Cerebellar cortex (tissue), 1 donor: ENCODE measurements around the gene FBXO15.
A peak's percentile ranks its signal among the peaks of the same experiment; 100 is the strongest.

Experiments
- DNase-seq: peaks from one replicate; pipeline ENCODE4 v3.0.0-alpha.2; 2015; ENCODE audit warnings: low spot score

Gene FBXO15

DNA sequence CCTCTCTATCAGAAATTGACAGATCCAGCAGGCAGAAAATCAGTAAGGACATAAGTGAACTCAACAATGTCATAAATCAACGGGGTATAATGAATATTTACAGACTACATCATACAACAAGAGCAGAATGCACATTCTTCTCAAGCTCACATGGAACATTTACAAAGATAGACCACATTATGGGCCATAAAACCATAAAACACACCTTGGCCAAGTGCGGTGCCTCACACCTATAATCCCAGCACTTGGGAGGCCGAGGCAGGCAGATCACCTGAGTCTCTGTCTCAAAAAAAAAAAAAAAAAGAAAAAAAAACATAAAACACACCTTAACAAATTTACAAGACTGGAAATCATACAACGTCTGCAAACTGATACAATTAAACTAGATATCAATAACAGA is 36.7 kb downstream of the FBXO15 start:
- no peak for DNase-seq

DNA sequence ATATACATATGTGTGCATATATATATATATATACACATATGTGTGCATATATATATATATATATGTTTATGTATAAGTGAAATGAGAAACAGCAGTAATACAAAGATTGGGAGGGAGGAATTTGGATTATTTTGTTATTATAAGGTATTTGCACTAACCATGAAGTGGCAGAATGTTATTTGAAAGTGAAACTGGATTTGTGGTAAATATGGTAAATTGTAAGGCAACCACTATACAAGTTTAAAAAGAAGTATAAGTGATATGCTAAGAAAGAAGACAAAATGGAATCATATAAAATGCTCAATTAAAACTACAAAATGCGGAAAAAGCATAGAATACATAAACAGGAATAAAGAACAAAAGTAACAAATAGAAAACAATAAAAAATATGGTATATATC is 37.5 kb downstream of the FBXO15 start:
- DNase-seq: no peak

DNA sequence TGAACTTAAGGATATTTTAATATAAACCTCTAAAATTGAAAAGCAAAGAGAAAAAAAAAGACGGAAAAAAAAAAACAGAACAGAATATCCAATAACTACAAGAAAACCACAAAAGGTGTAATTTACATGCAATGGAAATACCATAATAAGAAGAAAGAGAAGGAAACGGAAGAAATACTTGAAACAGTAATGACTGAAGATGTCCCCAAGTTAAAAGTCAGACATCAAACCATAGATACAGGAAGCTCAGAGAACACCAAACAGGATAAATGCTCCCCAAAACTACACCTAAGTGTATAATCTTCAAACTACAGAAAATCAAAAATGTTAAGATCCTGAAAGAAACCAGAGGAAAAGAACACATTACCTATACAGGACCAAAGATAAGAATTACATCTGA is 39.2 kb downstream of the FBXO15 start:
- no peak for DNase-seq

DNA sequence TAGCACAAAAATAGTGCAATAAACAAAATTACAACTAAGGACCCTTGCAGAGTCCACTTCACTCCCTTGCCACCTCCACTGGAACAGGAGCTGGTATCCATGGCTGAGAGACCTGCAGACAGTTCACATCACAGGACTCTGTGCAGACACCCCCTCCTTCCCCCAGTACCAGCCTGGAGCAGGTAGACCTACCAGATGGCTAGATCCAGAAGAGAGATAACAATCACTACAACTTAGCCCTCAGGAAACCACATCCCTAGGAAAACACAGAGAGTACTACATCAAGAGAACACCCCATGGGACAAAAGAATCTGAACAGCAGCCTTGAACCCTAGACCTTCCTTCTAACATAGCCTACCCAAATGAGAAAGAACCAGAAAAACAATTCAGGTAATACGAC is 49.8 kb downstream of the FBXO15 start:
- DNase-seq: no peak

DNA sequence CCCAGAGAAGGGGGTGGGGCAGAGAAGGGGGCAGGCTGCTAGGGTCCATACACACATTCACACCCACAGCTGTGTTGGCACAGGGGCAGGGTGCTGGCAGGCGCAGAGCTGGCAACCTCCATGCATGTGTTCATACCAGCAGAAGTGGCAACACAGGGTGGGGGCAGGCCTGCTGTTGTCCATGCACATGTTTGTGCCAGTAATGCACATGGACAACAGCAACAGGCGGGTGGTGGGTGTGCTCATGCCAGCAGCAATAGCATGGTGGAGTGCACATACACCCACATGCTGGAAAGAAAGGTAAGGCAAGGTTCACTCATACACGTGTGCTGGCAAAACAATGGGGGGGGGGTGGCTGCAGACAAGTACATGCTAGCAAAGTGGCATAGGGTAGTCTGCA is 54.7 kb downstream of the FBXO15 start:
- DNase-seq: no peak

- no peak for DNase-seq
Observed at GRCh38 chr18:74084184-74084855, 63.3 kb downstream of the FBXO15 start.

- DNase-seq: no peak
Observed at GRCh38 chr18:74083557-74083952, 64.1 kb downstream of the FBXO15 start.

DNA sequence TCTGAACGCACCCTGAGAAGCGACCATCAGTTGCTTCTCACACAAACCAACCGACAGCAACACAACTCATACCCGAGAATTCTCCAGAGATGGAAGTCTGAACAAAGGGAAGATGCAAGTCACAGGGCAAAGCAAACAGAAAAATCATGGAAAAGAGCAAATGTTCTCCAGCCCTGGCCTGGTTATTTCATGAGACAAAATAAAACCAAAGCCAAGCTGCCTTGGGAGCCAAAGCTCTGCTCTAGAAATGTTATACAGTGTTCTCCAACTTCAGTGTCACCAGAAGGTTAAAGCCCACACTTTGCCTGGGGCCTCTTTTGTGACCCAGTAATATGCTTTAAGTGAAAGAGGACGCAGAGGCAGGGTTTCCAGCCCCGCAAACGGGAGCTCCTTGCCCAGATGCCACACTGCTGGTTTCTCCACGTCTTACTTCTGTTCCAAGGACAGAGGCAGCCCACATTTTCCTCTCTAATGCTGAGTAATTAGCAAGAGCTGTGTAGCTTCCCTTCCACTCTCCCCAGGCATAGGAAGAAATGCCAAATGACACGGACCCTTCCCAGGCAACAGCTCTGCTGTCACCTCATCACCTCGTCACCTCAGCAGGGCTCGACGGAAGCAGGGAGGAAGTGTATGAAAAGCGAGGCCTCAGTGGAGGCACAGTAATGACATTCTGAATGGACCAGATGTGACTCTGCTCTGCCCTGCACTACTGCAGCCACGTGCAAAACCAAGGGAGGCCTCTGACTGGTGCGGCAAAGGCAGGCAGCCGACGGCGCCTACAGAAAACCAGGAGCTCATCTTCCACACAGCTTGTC is 64.7 kb downstream of the FBXO15 start:
- DNase-seq: no peak

GRCh38 chr18:74081966-74082741 is 65.5 kb downstream of the FBXO15 start:
- peak; percentile 23 for DNase-seq

DNA sequence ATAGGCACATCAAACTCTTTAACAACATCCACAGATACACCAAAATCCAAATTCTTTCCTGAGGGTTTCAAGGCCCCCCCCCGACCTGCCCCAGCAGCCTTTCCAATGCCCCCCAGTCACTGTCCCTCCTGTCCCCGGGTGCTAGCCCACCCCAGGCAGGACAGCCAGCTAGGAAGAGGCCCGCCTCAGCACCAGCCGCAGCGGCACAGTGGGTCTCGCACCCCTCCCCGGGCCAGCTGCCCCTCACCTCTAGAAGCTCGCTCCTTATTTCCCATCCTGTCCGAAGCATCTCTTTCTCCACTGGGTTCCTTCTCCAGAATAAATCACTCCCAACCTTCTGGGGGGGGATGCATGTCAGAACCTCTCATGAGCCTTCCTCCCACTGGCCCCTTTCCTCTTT is 69.4 kb downstream of the FBXO15 start:
- no peak for DNase-seq

- DNase-seq: no peak
Observed at GRCh38 chr18:74074668-74075564, 72.7 kb downstream of the FBXO15 start.

DNA sequence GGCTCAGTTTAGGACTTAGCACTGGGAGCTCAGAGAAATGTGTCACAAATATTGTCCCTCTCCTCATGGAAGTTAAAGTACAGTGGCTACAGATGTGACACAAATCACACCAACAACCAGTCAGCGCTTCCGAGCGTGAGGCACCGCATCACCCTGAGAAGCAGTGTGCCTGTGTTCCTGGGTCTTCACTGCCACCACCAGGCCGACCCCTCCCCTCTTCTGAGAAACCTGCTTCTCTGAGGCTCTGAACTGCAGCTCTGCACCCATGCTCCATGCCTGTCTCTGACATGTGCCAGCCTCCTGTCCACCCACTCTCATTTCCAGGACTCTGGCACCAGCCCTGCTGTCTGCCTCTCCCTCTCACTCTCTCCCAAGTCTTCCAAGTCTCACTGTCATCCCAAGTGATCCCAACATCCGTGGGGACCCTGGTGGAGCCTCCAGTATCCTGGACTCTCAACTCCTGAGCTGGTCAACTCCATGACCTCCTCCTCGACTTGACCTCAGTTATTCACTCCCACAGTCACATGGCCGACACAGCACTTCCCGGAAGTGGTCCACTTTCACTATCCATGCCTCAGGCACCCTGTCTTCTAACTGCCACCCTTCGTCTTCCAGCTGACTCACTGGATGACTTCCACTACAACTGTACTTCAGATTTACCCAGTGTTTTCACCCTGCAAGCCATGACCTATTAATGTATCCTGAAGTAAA is 73.5 kb downstream of the FBXO15 start:
- no peak for DNase-seq

DNA sequence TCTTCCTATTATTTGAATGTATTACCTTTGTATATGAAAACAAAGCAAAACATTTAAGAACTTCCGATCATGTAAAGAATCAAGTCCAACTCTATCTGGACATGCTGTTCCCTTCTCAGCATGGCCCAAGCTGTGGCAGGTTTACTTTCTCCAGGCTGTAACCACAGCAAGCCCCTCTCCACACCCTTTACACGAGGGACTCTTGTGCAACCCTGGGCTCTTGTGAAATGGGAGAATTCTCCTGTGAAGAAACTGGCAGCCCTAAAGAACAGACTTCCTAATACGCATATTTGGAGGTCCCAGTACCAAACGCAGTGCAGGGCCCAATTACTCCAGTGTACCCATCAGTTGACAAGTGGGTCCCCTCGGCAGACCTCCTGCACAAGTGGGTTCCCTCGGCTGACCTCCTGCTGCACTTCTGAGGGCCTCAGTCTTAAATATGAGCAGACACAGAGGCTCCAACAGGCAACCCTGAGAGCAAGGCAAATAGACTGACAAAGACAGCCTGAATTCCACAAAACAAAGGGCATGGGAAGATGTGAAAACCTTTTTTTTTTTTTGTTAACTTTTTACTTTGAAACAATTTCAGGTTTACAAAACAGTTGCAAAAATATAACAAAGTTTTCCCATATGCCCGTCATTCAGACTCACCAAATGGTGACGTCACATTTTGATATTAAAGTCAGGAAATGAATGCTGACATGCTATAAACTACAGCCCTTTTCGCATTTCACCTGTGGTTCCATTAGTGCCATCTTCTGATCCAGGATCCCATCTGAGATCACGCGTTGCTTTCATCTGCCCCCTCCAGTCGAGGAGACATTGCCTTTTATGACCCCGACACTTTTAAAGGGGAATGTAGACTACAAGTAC is 78.2 kb downstream of the FBXO15 start:
- no peak for DNase-seq

DNA sequence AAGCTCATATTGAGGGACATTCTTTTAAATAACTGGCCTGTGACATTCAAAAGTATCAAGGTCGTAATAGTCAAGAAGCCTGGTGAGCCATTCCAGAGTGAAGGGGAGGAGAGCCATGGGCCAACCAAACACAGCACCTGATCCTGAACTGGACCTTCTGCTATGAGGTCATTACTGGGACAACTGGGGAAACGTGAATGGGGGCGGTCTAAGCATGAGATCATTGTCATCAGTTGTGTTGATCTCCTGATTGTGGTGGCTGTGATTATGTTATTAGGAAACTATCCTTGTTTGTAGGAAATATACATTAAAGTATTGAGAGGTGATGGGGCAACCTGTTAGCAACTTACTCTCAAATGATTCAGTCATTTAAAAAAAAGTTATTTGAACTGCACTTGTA is 79.3 kb downstream of the FBXO15 start:
- DNase-seq: no peak

DNA sequence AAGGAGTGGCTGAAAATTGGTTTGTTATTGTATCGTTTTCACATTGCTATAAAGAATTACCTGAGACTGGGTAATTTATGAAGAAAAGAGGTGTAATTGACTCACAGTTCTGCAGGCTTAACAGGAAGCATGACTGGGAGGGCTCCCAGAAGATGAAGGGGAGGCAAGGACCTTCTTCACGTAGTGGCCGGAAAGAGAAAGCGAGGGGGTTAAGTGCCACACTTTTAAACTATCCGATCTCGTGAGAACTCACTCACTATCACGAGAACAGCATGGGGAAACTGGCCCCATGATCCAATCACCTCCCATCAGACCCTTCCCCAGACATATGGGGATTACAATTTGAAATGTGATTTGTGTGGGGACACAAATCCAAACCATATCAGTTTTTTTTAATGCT is 81.6 kb downstream of the FBXO15 start:
- no peak for DNase-seq

- DNase-seq: no peak
Observed at GRCh38 chr18:74065366-74065765, 82.3 kb downstream of the FBXO15 start.

DNA sequence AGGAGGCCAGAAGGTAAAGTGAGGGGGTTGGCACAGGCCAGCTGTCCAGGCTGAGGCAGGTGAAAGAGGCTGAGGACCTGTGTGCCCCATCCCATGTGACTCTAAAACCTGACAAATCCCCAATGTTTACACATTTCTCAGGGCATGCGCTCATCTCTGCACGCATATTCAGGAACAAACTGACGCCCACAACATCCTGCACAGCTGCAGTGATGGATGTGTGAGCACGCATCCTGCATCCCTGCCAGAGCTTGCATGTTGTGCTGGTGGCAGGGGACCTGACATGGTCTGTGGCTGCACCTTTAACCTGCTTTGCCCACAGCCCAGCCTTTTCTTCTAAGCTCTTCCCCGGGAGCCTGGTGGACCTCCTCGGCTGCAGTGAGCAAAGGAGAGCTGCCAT is 83.1 kb downstream of the FBXO15 start:
- no peak for DNase-seq

- DNase-seq: no peak
Observed at GRCh38 chr18:74063557-74063956, 84.1 kb downstream of the FBXO15 start.

- DNase-seq: no peak
Observed at GRCh38 chr18:74063023-74063422, 84.6 kb downstream of the FBXO15 start.

DNA sequence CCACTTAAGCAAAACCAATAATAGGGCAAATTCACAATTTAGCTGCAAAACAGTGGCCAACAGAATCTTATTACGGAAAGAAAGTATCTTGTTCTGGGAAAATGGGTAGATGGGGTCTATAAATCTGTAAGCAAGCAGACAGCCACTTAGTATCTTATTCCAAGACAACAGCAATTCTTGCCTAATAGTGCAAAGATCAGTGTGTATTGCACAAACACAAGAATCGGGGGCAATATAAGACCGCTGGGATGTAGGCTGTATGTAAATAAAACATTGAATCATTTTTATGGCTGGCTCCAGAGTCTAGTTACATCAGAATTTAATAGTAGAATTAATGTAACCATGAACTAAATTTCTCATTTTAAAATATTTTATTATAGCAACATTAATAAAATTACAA is 85.6 kb downstream of the FBXO15 start:
- DNase-seq: no peak
